OCI-M1 (cell line): ENCODE results near the gene POLH.
"Not testable (repeated sequence)": the region's sequence is repeated elsewhere in the genome, so short reads cannot be mapped to it uniquely, and the experiment has no call there.

Experiments used
- DNase-seq: peaks from one replicate; lab custom pipeline; 2025; lab: John Stamatoyannopoulos, UW

The POLH gene

DNA sequence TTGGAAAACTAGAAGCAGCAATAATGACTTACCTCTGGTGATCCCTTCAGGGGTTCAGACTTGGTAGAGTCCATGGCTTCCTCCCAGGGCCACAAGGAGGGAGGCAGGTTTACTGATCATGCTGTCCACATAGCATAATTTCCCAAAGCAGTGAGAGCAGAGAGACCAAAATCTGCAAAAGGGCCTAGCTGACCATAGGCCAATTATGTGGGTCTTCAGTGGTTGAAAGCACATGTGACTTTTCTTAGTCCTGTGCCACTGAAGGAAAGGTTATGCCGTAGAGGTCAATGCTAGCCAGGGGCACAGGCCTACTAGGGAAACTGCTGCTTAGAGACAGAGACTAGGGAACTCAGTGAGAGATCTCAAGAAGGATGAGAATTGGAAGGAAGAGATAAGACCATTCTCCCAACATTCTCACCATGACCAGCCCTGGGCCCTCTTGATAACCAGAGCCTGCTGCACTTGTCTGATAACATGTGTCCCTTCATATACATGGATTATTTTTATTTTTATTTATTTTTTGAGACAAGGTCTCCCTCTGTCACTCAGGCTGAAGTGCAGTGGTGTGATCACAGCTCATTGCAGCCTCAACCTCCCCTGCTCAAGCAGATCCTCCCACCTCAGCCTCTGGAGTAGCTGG, 55.1 kb downstream of the POLH start:
- DNase-seq: peak; percentile 99

- DNase-seq: not testable (repeated sequence)
These were observed 57.0 kb downstream of the POLH start for GRCh38 chr6:43633002-43633401.

- DNase-seq: no peak
These were observed 58.8 kb downstream of the POLH start for GRCh38 chr6:43634702-43635303.

DNA sequence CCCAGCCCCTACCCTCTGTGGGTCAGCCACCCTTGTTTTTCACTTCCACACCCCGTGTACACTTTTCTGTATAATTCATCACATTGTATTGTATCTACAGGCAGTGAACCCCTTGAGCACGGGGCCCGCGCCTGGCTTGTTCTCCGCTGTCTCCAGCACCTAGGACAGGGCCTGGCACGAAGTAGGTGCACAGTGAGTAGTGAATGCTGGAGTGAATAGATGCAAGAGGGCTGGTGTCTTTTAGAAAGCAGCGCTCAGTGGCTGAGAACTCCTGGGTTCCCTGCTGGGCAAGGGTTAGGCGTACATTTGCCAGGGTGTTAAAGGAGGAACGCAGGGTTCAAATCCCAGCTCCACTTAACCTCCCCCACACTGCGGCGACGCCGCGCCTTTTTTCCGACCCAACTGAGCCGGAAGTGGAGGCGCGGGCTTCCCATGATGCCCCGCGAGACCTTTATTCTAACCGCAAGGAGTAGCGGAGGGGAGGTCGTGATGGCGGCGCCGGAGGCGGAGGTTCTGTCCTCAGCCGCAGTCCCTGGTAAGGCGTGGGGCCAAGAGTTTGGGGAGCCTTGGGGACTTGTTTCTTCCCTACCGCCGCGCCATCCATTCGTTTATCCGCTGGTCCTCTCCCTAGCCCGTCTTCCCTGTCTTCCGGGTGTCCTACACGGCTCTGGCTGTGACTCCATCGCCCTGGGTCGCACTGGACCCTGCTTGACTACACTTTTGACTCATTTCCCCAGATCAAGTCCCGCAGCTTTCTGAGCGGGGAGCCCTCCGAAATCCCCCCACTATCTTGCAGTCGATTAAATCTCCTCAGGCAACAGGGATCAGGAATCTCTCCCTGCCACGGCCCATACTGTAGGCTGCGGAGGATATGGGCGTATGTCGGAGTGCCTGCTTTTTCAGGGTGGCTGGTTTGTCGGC, 59.7 kb downstream of the POLH start, which contains the start of gene MAD2L1BP:
Gene MAD2L1BP (plus strand): TSS at position 454 of the 921 bp plus-strand sequence. CDS start 36 bp downstream, at position 490.
- DNase-seq: peak; percentile 96

DNA sequence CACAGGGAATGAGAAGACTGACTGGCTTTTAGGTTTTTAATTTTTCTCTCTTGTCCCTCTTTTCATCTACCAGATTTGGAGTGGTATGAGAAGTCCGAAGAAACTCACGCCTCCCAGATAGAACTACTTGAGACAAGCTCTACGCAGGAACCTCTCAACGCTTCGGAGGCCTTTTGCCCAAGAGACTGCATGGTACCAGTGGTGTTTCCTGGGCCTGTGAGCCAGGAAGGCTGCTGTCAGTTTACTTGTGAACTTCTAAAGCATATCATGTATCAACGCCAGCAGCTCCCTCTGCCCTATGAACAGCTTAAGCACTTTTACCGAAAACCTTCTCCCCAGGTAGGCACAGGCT, 60.3 kb downstream of the POLH start:
- DNase-seq: peak; percentile 47

- peak; percentile 48 for DNase-seq
These were observed 64.2 kb downstream of the POLH start for GRCh38 chr6:43639984-43640800.

DNA sequence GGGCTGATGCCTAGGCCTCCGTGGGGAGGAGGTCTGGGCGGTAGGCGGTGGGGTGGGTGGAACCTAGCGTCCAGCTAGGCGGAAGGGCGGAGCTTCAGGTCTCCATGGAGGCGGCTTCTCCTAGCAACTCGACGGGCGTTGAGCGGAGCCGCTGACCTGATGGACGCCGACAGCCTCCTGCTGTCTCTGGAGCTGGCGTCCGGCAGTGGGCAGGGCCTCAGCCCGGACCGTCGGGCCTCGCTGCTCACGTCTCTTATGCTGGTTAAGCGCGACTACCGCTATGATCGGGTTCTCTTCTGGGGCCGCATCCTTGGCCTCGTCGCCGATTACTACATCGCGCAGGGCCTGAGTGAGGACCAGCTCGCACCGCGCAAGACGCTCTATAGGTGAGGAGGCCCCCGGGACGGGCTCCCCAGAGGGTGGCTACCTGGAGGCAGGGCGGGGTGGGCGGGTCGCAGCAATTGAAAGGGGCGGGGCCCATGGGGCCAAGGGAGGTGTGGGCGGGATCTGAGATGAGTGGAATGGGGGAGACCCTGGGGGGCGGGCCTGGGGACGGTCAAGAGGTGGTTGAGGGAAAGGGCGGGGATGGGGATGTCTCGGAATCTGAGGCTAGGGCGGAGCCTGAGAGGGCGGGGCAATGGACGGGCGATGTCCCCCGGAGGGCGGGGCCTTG, 69.1 kb downstream of the POLH start, which contains the start of gene RSPH9:
Gene RSPH9 (plus strand): TSS at position 97 of the 673 bp plus-strand sequence. CDS start 63 bp downstream, at position 160.
- no peak for DNase-seq

GRCh38 chr6:43645613-43645964, 69.6 kb downstream of the POLH start:
- DNase-seq: no peak

DNA sequence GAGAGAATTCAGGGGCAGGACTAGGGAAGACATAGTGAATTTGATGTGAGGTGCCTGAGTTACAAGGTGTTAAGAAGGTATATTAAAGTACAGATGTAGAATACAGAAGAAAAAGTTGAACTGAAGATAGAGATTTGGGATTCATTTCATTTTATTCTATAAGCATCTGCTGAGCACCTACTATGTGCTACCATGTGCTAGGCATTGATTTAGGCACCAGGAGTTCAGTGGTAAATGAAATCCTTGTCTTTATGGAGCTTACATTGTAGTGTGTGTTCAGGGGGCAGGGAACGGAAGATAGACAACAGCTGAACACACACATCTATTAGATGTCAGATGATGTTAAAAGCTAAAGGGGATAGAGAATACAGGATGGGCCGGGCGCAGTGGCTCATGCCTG, 71.6 kb downstream of the POLH start:
- DNase-seq: no peak

GRCh38 chr6:43648248-43648647, 72.3 kb downstream of the POLH start:
- no peak for DNase-seq

GRCh38 chr6:43652822-43653221, 76.8 kb downstream of the POLH start:
- DNase-seq: not testable (repeated sequence)

DNA sequence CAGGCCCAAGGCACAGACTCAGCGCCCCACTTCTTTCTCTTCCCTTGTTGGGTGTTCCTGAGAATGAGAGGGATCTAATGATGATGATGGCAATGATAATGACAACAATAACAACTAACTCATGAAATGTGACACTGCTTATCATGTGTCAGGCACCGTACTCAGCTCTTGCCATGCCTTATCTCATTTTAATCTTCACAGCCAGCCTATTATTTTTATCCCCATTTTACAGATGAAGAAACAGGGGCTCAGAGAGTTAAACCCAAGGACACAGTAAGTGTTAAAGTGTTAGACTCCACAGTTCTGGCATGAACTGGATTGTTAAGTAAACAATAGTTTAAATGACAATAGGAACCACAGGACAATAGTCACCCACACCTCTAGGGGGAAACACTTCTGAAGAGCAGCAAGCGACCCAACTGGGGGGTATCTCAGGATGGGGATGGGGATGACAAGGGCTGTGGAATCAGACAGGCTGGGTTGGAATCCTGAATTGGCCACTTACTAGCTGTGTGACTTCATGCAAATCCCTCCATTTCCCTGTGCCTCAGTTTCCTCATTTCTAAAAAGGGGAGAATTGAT, 81.3 kb downstream of the POLH start:
- DNase-seq: no peak

DNA sequence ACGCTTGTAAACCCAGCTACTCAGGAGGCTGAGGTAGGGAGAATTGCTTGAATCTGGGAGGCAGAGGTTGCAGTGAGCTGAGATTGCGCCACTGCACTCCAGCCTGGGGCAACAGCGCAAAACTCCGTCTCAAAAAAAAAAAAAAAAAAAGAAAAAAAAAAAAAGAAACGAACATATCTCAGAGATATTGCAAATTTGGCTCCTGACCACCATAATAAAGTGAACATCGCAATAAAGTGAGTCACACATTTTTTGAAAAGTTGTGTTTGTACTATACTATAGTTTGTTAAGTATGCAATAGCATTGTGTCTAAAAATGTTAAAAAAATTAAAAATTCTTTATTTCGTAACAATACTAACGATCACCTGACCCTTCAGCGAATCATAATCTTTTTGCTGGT, 82.2 kb downstream of the POLH start:
- no peak for DNase-seq

- DNase-seq: not testable (repeated sequence)
These were observed 87.0 kb downstream of the POLH start for GRCh38 chr6:43662948-43663347.
